GM19463 (cell line): ENCODE measurements around the gene ETS2.
A peak's percentile ranks its signal among the peaks of the same experiment; 100 is the strongest.

ENCODE experiments used
- ATAC-seq: cut with Tn5 transposase; IDR thresholded peaks from one replicate; pipeline ENCODE4 v1.9.1; 2021; ENCODE audit warnings: mild to moderate bottlenecking, moderate library complexity; ENCODE audit not compliant: unreplicated experiment

Gene ETS2

GRCh38 chr21:38777015-38777414 is 28.7 kb upstream of the ETS2 start:
- ATAC-seq: no peak

DNA sequence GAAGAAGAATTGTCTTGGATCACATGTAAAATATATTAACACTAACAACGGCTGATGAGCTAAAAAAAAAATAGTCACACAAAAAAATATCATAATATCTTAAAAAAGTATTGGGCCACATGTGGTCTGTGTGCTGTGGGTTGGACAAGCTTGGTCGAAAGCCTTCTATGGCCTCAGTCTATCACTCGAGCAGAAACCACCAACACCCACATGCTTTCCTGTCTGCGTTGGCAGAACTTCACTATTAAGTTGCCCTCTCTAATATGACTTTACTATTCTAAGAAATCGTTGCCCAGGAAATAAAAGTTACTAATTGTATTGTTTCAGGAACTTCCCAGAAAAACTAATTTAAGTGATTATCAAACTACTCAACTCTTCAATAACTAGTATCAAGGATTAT is 28.2 kb upstream of the ETS2 start:
- no peak for ATAC-seq

GRCh38 chr21:38780879-38781278 is 24.9 kb upstream of the ETS2 start:
- peak; percentile 83 for ATAC-seq

- no peak for ATAC-seq
Observed at GRCh38 chr21:38784458-38785266, 21.1 kb upstream of the ETS2 start.

DNA sequence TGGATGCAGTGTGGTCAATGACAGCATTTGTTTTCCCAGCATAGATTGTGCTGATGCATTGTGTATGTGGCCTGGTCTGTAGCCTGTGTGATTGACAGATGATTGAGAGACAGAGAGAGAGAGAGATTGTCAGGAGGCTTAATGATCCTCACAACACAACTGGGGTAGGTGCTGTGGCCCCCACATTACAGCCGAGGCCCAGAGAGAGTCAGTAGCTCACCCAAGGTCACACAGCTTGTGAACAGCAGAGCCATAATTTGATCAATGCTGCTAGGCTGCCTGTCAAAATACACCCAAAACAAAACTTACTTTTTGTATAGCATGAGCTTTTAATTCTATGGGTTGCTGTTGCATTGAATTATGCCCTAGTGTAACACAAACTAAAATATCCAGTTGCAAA is 20.2 kb upstream of the ETS2 start:
- ATAC-seq: no peak

- no peak for ATAC-seq
Observed at GRCh38 chr21:38787016-38787415, 18.7 kb upstream of the ETS2 start.

DNA sequence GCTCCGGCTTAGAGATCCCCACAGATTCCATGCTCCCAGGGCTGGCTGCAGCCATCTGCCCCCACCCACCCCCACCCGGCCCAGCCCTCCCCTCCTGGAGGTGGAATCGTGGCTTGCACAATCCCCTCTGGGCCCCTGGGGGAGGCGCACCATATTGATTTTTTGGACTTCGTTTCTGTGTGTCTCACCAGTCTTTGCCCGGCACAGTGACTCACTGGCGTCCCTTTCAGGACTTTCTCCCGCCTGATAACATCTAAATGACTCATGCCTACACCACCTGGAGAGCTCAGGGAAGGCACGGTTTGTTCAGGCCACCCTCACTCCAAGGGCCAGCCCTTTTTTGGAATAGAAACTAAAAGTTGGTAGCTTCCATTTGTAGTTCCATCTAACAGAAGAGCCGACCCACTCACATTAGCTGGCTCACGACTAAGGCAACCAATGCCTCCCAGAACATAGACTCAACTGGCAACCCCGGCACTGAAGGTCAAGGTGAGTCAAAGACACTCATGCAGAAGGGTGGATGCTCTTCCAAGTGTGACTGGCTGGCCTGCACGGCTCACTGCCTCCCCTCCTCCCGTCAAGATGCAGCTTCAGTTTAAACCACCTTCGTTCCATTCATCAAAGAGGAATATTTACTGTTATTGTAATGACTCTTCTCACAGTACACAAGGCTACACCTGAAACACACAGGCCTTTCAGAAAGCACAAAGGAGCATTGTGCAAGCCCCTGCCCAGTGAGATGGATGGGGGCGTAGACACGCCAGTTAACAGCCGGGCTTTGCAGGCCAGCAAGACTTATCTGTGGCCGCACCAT is 18.1 kb upstream of the ETS2 start:
- ATAC-seq: peak; percentile 74

GRCh38 chr21:38788275-38788905 is 17.3 kb upstream of the ETS2 start:
- no peak for ATAC-seq

- no peak for ATAC-seq
Observed at GRCh38 chr21:38789275-38789674, 16.5 kb upstream of the ETS2 start.

DNA sequence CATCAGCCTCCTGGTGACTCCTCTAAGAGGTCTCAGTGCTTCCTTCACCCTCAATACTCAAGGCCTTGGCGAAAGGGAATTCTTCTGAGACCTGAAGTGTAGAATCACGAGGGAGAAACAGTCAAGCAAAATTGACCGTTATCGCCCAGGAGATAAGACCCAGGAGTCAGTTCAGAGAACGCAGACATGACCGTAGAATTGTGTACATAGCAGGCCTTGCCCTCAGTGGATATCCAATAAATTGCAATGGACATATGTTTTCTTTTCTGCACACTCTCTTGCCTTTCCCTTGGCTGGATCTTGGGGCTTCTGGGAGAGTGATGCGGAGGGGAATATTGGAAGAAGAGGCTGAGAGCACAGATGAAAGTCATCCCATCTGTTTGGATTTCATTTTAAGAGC is 15.7 kb upstream of the ETS2 start:
- ATAC-seq: no peak

- ATAC-seq: no peak
Observed at GRCh38 chr21:38790961-38791360, 14.8 kb upstream of the ETS2 start.

- no peak for ATAC-seq
Observed at GRCh38 chr21:38792676-38793459, 12.9 kb upstream of the ETS2 start.

DNA sequence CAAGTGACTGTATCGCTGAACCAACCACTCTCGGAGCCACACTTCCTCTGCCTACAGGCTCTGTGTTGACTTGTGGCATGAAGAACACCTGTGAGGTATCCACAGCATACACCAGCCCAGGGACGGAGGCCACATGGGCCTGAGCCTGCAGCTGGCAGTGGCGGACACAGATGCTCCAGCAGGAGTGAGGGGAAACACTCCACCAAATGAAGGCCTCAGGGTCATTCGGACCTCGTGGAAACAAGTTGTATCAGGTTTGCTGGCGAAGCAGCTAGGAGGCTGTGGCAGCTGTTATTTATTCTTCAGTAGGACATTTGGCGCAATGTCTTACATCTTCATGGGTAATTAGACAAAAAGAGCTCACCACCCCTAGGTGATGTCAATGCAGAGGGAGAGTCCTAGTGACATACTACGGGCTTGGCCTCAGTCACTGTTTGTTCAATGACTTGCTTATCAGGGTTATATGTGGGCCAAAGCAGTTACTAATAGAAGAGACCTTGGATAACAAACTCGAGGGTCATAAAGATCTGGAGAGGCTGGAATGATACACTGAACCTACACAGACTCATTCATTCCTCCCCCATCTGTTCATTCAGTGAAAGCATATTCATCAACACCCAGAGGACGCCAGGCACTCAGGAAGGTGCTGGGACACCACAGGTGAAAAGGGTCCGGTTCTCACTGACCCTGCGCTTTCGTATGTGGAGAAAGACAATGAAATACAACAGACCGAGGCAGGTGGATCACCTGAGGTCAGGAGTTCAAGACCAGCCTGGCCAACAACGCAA is 11.6 kb upstream of the ETS2 start:
- ATAC-seq: no peak

GRCh38 chr21:38794978-38795377 is 10.8 kb upstream of the ETS2 start:
- no peak for ATAC-seq

GRCh38 chr21:38795475-38795874 is 10.3 kb upstream of the ETS2 start:
- no peak for ATAC-seq

DNA sequence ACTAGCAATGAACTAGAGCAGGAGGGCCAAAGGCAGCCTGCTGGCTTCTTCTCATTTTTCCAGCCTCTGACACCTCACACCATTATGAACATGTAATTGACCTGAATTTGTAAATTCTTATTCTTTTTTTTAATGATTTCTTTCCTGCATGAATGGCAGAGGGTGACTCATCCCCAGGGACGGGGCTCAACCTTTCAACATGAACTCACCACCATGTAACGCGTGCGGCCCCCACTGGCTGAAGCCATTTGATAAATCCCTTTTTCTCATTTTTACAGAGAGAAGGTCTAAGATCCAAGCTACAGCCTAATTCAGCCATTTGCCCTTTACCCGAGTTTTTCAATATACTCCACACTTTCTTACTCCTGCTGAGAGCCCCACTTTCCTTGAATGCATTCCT is 9.3 kb upstream of the ETS2 start:
- no peak for ATAC-seq

DNA sequence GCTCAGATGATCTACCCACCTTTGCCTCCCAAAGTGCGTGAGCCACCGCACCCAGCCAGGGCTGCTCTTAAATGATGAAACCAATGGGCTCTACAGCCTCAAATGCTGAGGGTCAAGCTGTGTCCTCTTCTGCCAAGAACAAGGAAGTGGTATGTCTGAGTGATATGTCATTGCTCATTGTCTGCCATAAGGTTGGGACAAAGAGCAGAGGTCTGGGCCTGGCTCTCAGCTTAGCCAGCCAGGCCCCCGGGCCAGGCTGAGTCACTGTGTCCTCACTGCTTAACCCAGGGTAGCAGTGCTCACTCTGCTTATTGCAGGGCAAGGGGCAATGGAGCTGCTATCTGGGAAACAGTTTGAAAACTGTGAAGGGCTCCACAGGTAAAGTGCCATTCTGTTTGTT is 8.3 kb upstream of the ETS2 start:
- ATAC-seq: no peak

- ATAC-seq: no peak
Observed at GRCh38 chr21:38798081-38798480, 7.6 kb upstream of the ETS2 start.

GRCh38 chr21:38798481-38798882 is 7.2 kb upstream of the ETS2 start:
- ATAC-seq: no peak

DNA sequence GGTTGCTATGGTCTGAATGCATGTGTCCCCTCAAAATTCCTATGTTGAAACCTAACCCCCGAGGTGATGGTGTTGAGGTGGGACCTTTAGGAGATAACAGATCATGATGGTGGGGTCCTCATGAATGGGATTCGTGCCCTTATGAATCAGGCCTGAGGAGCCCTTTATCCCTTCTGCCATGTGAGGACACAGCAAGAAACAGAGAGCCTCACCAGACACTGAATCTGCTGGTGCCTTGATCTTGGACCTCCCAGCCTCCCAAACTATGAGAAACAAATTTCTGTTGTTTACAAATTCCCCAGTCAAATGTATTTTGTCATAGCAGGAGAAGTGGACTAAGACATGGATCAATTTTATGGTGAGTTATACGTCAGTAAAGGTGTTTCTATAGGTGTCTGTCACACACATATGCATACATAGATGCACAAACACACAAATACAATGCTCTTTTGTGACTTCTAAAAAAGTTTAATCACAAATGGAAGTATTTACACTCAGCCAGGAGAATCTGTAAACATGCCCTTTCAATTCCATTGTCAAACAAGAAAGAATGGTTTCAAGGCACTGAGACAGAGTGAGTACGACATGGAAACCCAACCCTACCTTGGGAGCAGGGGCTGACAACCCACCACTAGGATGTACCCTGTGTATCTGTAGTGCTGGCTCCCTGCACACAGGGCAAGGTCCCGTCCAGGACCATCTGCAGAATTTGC is 5.5 kb upstream of the ETS2 start:
- no peak for ATAC-seq
